ENCODE results near the gene LRRC1.

The LRRC1 gene

DNA sequence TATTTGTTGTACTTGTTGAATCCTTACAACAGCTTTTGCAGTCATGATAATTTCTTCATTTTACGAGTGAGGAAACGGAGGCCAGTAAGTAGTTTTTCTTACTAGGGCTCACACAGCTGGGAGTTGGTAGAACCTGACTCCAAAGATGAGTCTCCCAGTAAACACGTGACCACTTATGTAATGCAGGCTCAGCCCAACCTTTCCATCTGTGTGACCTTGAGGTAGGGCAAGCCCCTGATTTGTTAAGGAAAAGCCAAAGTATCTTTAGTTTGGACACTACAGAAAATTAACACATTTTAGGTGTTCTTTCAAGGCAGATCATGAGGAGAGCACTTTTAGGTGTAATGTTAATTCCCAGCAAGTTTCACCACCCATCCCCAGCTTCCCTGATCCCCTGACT lies 111.3 kb downstream of the LRRC1 start (continued):
- TF ChIP-seq ZBTB11 (tag by site-specific recombination; conservative IDR thresholded peaks at IDR 0.05; ENCODE audit: low read depth), result no peak

DNA sequence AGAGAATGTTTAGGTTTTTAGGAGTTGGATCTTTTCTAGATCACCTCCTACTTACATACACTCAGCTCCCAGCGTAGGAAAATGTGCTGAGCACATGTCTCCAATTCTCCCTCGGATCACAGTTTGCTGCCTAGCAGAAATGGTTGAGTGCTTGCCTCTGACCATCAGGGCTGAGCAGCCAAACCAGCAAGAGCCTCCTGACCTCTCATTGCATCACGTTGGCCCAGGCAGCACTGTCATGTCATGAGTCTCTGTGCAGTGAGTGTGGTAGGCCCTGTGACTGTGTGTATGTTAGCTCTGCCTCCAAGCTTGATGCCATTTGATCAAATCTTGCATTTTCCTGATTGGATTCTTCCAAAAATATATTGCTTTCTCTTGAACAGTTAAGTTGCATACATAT lies 112.0 kb downstream of the LRRC1 start:
- ChIA-PET CTCF (interaction anchor here (0.5 to 1.5 kb wide), 5 partner anchors 21 to 423 kb away, joined by 3 to 4 read pairs (median 3); no protein-coding TSS in a partner anchor), POLR2A (interaction anchor here (0.7 kb wide), 1 partner anchor 20 kb away, joined by 3 read pairs; no protein-coding TSS in a partner anchor)
- Histone ChIP-seq H3K9me3 (ENCODE audit: control insufficient read depth, insufficient read depth, low read depth, low read length) (no peaks in the 10 kb centered on the region), H3K27ac (ENCODE audit: extremely low read depth, low read depth, low read length) (no peak overlapping the region), H3K4me3 (ENCODE audit: low read depth, low read length) (no peak overlapping the region), H3K36me3 (ENCODE audit: control insufficient read depth in 2 of 2, insufficient read depth in 1 of 2, low read length in 2 of 2) (peaks cover 0 to 22% of the 10 kb centered on the region in 2 experiments), H3K4me1 (ENCODE audit: control insufficient read depth, insufficient read depth, low read length) (no peaks in the 10 kb centered on the region)
- TF ChIP-seq GLI2 (tag by site-specific recombination; IDR thresholded peaks at IDR 0.05; ENCODE audit: borderline replicate concordance, low read depth) (no peak), ZNF776 (tag by site-specific recombination; IDR thresholded peaks at IDR 0.05; ENCODE audit: borderline replicate concordance) (no peak), SALL2 (tag by site-specific recombination; IDR thresholded peaks at IDR 0.05; ENCODE audit: borderline replicate concordance) (no peak), ZNF214 (tag by site-specific recombination; IDR thresholded peaks at IDR 0.05; ENCODE audit: borderline replicate concordance) (no peak), ZNF324 (tag by site-specific recombination; IDR thresholded peaks at IDR 0.05) (no peak)
- TF ChIP-seq, protein P1, sequence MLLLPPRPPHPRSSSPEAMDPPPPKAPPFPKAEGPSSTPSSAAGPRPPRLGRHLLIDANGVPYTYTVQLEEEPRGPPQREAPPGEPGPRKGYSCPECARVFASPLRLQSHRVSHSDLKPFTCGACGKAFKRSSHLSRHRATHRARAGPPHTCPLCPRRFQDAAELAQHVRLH (tag by site-specific recombination; IDR thresholded peaks at IDR 0.05), result no peak
- TF ChIP-seq, protein P2, sequence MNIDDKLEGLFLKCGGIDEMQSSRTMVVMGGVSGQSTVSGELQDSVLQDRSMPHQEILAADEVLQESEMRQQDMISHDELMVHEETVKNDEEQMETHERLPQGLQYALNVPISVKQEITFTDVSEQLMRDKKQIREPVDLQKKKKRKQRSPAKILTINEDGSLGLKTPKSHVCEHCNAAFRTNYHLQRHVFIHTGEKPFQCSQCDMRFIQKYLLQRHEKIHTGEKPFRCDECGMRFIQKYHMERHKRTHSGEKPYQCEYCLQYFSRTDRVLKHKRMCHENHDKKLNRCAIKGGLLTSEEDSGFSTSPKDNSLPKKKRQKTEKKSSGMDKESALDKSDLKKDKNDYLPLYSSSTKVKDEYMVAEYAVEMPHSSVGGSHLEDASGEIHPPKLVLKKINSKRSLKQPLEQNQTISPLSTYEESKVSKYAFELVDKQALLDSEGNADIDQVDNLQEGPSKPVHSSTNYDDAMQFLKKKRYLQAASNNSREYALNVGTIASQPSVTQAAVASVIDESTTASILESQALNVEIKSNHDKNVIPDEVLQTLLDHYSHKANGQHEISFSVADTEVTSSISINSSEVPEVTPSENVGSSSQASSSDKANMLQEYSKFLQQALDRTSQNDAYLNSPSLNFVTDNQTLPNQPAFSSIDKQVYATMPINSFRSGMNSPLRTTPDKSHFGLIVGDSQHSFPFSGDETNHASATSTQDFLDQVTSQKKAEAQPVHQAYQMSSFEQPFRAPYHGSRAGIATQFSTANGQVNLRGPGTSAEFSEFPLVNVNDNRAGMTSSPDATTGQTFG (tag by site-specific recombination; IDR thresholded peaks at IDR 0.05; ENCODE audit: borderline replicate concordance), result no peak

DNA sequence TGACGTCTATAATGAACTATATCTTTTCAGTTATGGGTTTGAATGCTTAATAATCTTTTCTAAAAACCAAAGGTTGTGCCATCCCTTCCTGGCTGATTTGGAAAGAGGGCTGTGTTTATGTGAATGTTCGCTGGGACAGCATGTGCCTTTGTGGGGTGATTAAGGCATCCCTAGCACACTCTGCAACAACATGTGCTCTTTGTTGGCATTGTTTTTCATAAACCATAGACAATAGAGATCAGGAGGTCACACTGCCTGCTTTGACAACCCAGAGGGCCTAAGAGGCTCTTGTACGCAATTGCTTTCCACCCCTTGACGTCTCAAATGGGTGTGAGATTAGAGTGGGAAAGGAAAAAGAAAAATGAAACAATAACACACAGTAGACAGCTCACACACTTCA lies 116.0 kb downstream of the LRRC1 start:
- ChIA-PET POLR2A (interaction anchor here (0.6 kb wide), 1 partner anchor 70 kb away, joined by 5 read pairs; no protein-coding TSS in a partner anchor), CTCF (no interaction called here)
- H3K9me3 ChIP-seq (ENCODE audit: control insufficient read depth, insufficient read depth, low read depth, low read length), result no peaks in the 10 kb centered on the region
- H3K36me3 ChIP-seq (ENCODE audit: control insufficient read depth in 2 of 2, insufficient read depth in 1 of 2, low read length in 2 of 2), result peaks cover 0 to 11% of the 10 kb centered on the region in 2 experiments; a peak in 1 of 3 replicates
- no peaks in the 10 kb centered on the region for H3K4me1 ChIP-seq (ENCODE audit: control insufficient read depth, insufficient read depth, low read length)
- no peak overlapping the region for H3K27ac ChIP-seq (ENCODE audit: extremely low read depth, low read depth, low read length)
- no peak overlapping the region for H3K4me3 ChIP-seq (ENCODE audit: low read depth, low read length)
- no peak for TF ChIP-seq ZBTB8A (tag by site-specific recombination; IDR thresholded peaks at IDR 0.05)
- TF ChIP-seq ZNF354C (tag by site-specific recombination; IDR thresholded peaks at IDR 0.05; ENCODE audit: borderline replicate concordance, low read depth), result no peak
- no peak for TF ChIP-seq ZNF157 (tag by site-specific recombination; IDR thresholded peaks at IDR 0.05)
- TF ChIP-seq ZFP69B (tag by site-specific recombination; IDR thresholded peaks at IDR 0.05), result no peak
- TF ChIP-seq, protein P3, sequence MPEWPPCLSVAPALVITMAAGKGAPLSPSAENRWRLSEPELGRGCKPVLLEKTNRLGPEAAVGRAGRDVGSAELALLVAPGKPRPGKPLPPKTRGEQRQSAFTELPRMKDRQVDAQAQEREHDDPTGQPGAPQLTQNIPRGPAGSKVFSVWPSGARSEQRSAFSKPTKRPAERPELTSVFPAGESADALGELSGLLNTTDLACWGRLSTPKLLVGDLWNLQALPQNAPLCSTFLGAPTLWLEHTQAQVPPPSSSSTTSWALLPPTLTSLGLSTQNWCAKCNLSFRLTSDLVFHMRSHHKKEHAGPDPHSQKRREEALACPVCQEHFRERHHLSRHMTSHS (tag by site-specific recombination; IDR thresholded peaks at IDR 0.05), result no peak
- no peak for TF ChIP-seq ZNF514 (tag by site-specific recombination; IDR thresholded peaks at IDR 0.05)
- TF ChIP-seq, protein P4, sequence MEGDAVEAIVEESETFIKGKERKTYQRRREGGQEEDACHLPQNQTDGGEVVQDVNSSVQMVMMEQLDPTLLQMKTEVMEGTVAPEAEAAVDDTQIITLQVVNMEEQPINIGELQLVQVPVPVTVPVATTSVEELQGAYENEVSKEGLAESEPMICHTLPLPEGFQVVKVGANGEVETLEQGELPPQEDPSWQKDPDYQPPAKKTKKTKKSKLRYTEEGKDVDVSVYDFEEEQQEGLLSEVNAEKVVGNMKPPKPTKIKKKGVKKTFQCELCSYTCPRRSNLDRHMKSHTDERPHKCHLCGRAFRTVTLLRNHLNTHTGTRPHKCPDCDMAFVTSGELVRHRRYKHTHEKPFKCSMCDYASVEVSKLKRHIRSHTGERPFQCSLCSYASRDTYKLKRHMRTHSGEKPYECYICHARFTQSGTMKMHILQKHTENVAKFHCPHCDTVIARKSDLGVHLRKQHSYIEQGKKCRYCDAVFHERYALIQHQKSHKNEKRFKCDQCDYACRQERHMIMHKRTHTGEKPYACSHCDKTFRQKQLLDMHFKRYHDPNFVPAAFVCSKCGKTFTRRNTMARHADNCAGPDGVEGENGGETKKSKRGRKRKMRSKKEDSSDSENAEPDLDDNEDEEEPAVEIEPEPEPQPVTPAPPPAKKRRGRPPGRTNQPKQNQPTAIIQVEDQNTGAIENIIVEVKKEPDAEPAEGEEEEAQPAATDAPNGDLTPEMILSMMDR (tag by site-specific recombination; IDR thresholded peaks at IDR 0.05), result no peak
- TF ChIP-seq, protein P5, sequence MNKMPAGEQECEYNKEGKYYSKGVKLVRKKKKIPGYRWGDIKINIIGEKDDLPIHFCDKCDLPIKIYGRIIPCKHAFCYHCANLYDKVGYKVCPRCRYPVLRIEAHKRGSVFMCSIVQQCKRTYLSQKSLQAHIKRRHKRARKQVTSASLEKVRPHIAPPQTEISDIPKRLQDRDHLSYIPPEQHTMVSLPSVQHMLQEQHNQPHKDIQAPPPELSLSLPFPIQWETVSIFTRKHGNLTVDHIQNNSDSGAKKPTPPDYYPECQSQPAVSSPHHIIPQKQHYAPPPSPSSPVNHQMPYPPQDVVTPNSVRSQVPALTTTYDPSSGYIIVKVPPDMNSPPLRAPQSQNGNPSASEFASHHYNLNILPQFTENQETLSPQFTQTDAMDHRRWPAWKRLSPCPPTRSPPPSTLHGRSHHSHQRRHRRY (tag by site-specific recombination; IDR thresholded peaks at IDR 0.05), result no peak
- no peak for TF ChIP-seq ZNF530 (tag by site-specific recombination; IDR thresholded peaks at IDR 0.05; ENCODE audit: low read depth)
- no peak for TF ChIP-seq SP7 (tag by site-specific recombination; IDR thresholded peaks at IDR 0.05)
- no peak for TF ChIP-seq GLI4 (tag by site-specific recombination; IDR thresholded peaks at IDR 0.05)
- TF ChIP-seq GFI1B (tag by site-specific recombination; IDR thresholded peaks at IDR 0.05), result no peak
- TF ChIP-seq ZNF837 (tag by site-specific recombination; IDR thresholded peaks at IDR 0.05), result no peak
- TF ChIP-seq, protein P6, sequence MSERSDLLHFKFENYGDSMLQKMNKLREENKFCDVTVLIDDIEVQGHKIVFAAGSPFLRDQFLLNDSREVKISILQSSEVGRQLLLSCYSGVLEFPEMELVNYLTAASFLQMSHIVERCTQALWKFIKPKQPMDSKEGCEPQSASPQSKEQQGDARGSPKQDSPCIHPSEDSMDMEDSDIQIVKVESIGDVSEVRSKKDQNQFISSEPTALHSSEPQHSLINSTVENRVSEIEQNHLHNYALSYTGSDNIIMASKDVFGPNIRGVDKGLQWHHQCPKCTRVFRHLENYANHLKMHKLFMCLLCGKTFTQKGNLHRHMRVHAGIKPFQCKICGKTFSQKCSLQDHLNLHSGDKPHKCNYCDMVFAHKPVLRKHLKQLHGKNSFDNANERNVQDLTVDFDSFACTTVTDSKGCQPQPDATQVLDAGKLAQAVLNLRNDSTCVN (tag by site-specific recombination; optimal IDR thresholded peaks at IDR 0.05), result no peak

Measured in HEK293 (cell line).